ENCODE results near the gene LIN28A. TPM values are rescaled to one million over a fixed set of nuclear protein-coding genes. Genes with fewer than 3 reads are reported as not detected.

LIN28A gene
- total RNA-seq, 1 experiment from 2014 or later: 1,289 TPM

- peaks cover 16 to 44% (median 36%) of the 10 kb centered on the region in 3 experiments for H3K36me3 Mint-ChIP-seq (ENCODE audit: insufficient read depth in 1 of 3, low read depth in 3 of 3)
- H3K56ac ChIP-seq (ENCODE audit: insufficient read length, low read depth, low read length): no peak overlapping the region
- H3K27me3 Mint-ChIP-seq (ENCODE audit: low read depth): no peaks in the 10 kb centered on the region; the same call in 1 of the 2 replicates
- no peak overlapping the region for H3K4me3 Mint-ChIP-seq
- no peak overlapping the region for H3K27ac Mint-ChIP-seq
- H3K23ac ChIP-seq (ENCODE audit: insufficient read length, low read depth, low read length): no peak overlapping the region
- DNase-seq: no peak
- H3K23me2 ChIP-seq (ENCODE audit: insufficient read length, low read depth, low read length, poor library complexity, severe bottlenecking): peaks cover 8% of the 10 kb centered on the region
- no peak overlapping the region for H2AFZ ChIP-seq (ENCODE audit: low read length)
- no peak overlapping the region for H2BK20ac ChIP-seq (ENCODE audit: low read depth, low read length, poor library complexity, severe bottlenecking)
- H3K79me1 ChIP-seq (ENCODE audit: insufficient read depth, low read depth, low read length, poor library complexity, severe bottlenecking): no peaks in the 10 kb centered on the region
- H3K9me3 ChIP-seq (ENCODE audit: control insufficient read depth, low read depth, low read length): no peaks in the 10 kb centered on the region
- no peak overlapping the region for H2BK120ac ChIP-seq (ENCODE audit: low read depth, low read length, poor library complexity, severe bottlenecking)
- peaks cover 20 to 35% of the 10 kb centered on the region in 2 experiments for H3K4me1 Mint-ChIP-seq
- H2AK5ac ChIP-seq (ENCODE audit: insufficient read length, low read length): no peak overlapping the region
- H3K9me3 Mint-ChIP-seq: no peaks in the 10 kb centered on the region
- H3K27ac ChIP-seq (ENCODE audit: insufficient read length, low read depth, low read length): no peak overlapping the region
- H3T11ph ChIP-seq (ENCODE audit: low read length): no peak overlapping the region
- no peak for TF ChIP-seq CTCF (conservative IDR thresholded peaks at IDR 0.05)
- no peak overlapping the region for H3K14ac ChIP-seq (ENCODE audit: insufficient read depth, low read length)
- no peaks in the 10 kb centered on the region; the same call in 1 of the 2 replicates for H3K4me1 ChIP-seq (ENCODE audit: insufficient read depth, low read length)
- H2BK15ac ChIP-seq (ENCODE audit: low read depth, low read length): no peak overlapping the region
- H4K5ac ChIP-seq (ENCODE audit: insufficient read length, low read depth, low read length): no peak overlapping the region
- no peaks in the 10 kb centered on the region for H4K20me1 ChIP-seq (ENCODE audit: control insufficient read depth, insufficient read depth, insufficient read length)
- H4K91ac ChIP-seq (ENCODE audit: insufficient read length, low read depth, low read length): no peak overlapping the region
- H3K18ac ChIP-seq (ENCODE audit: insufficient read length, low read depth, low read length): no peak overlapping the region
- no peak overlapping the region for H3K4me2 ChIP-seq (ENCODE audit: insufficient read depth, insufficient read length, low read length)
- no peak overlapping the region for H4K8ac ChIP-seq (replicated peaks; ENCODE audit: insufficient read length, low read depth, low read length)
- no peaks in the 10 kb centered on the region for H3K27me3 ChIP-seq (ENCODE audit: insufficient read depth, low read length)
- no peak overlapping the region for H3K9ac ChIP-seq (ENCODE audit: extremely low read depth, insufficient read length, low read length)
- H3K4ac ChIP-seq (ENCODE audit: low read depth, low read length): no peak overlapping the region
- no peak overlapping the region for H2BK12ac ChIP-seq (ENCODE audit: insufficient read length, low read depth, low read length)
- H3K79me2 ChIP-seq (ENCODE audit: insufficient read depth, low read length): no peaks in the 10 kb centered on the region
- no peak overlapping the region for H2BK5ac ChIP-seq (ENCODE audit: insufficient read length, low read length)
These were observed 23.6 kb downstream of the LIN28A start for GRCh38 chr1:26434161-26434752.
